GM18870 (cell line): ENCODE measurements around the gene DNAJB1.

Experiments used
- ATAC-seq: cut with Tn5 transposase; IDR thresholded peaks from one replicate; pipeline ENCODE4 v1.9.1; 2021; ENCODE audit warnings: moderate library complexity; ENCODE audit not compliant: unreplicated experiment

DNAJB1 gene

GRCh38 chr19:14473978-14474578 lies 44.1 kb downstream of the DNAJB1 start:
- no peak for ATAC-seq

- ATAC-seq: no peak
These were observed 44.9 kb downstream of the DNAJB1 start for GRCh38 chr19:14473073-14473977.

GRCh38 chr19:14472202-14472938 lies 45.8 kb downstream of the DNAJB1 start:
- no peak for ATAC-seq

- no peak for ATAC-seq
These were observed 46.6 kb downstream of the DNAJB1 start for GRCh38 chr19:14471436-14472187.

- ATAC-seq: no peak
These were observed 47.9 kb downstream of the DNAJB1 start for GRCh38 chr19:14470031-14470876.

GRCh38 chr19:14467816-14468215 lies 50.4 kb downstream of the DNAJB1 start:
- ATAC-seq: no peak

- no peak for ATAC-seq
These were observed 50.8 kb downstream of the DNAJB1 start for GRCh38 chr19:14467391-14467790.
